Gastrocnemius medialis (tissue), 4 donors: Measurements from ENCODE around the gene PRSS21. TPM values are rescaled to one million over a fixed set of nuclear protein-coding genes. Genes with fewer than 3 reads are reported as not detected.

Experiments
- ATAC-seq, 2 donors: fragments of 150-250 bp; one replicate each; pipeline ENCODE4 v1.9.1; 2016
- DNase-seq, 2 donors: peaks; one replicate each; pipeline ENCODE4 v3.0.0-alpha.2; 2019
- H3K27ac ChIP-seq, 4 donors: fragments of 200-600 bp; sonication (generic); 1 replicate in 1 of 4; 2 replicates in 3 of 4; pipeline ENCODE4 v1.5.1; 2016 to 2018; ENCODE audit warnings: mild to moderate bottlenecking in 2 of 4, moderate library complexity in 1 of 4
- H3K27me3 ChIP-seq, 3 donors: fragments of 200-600 bp; sonication (generic) in 2 of 3; 1 replicate in 1 of 3; 2 replicates in 2 of 3; pipeline versions ENCODE4 v1.5.1 to v1.6.0; 2016 to 2019; ENCODE audit warnings: mild to moderate bottlenecking in 1 of 3, moderate library complexity in 1 of 3
- H3K36me3 ChIP-seq, 2 donors: fragments of 200-600 bp; sonication (generic) in 1 of 2; one replicate each; pipeline ENCODE4 v1.5.1; 2017 to 2018
- H3K4me1 ChIP-seq, 2 donors: fragments of 200-600 bp; sonication (generic) in 1 of 2; one replicate each; pipeline ENCODE4 v1.5.1; 2016 to 2017; ENCODE audit warnings: mild to moderate bottlenecking in 2 of 2
- H3K4me3 ChIP-seq, 4 donors: fragments of 200-600 bp; sonication (generic) in 3 of 4; 1 replicate in 1 of 4; 2 replicates in 3 of 4; pipeline ENCODE4 v1.5.1; 2016 to 2019; ENCODE audit warnings: mild to moderate bottlenecking in 2 of 4
- H3K9me3 ChIP-seq, 3 donors: fragments of 200-600 bp; sonication (generic) in 2 of 3; 1 replicate in 1 of 3; 2 replicates in 2 of 3; pipeline ENCODE4 v1.5.1; 2016 to 2019
- CTCF ChIP-seq, 5 experiments: fragments of 450-650 bp in 3 of 5; fragments of 200-600 bp in 2 of 5; sonication (generic) in 2 of 5; IDR thresholded peaks in 4 of 5; conservative IDR thresholded peaks in 1 of 5; 1 replicate in 4 of 5; 2 replicates in 1 of 5; pipeline ENCODE4 v1.5.1; 2016 to 2019; ENCODE audit warnings: antibody characterized with exemption in 5 of 5, mild to moderate bottlenecking in 3 of 5, moderate library complexity in 3 of 5
- POLR2A ChIP-seq, 2 donors: fragments of 450-650 bp; IDR thresholded peaks; one replicate each; pipeline ENCODE4 v1.6.1; 2017; ENCODE audit warnings: antibody characterized with exemption in 2 of 2, mild to moderate bottlenecking in 2 of 2, moderate library complexity in 2 of 2
- in situ Hi-C, 4 donors: fragments of 200-750 bp; cut with MboI; loops; one replicate each; pipeline versions ENCODE4 v1.15.0 to v1.8.0; 2017; ENCODE audit warnings: low sequenced_read_pairs in 4 of 4
- intact Hi-C: fragments of 100-400 bp; cut with DNase I; formaldehyde crosslinking; loops from one replicate; pipeline ENCODE4 v1.15.1; 2023; ENCODE audit warnings: low total_unique reads
- total RNA-seq, 4 donors: library from RNA; depleted of rRNA; stranded (reverse); fragments of >200 nt; gene quantifications; one replicate each; pipeline versions ENCODE4 v1.1.0 to v1.2.3, GENCODE V29; 2016

Gene PRSS21
- total RNA-seq, 4 donors from 2014 or later = not detected

- TF ChIP-seq CTCF (IDR thresholded peaks at IDR 0.05 in 4 of 5, conservative IDR thresholded peaks at IDR 0.05 in 1 of 5) = no peak
- no peak for TF ChIP-seq POLR2A (IDR thresholded peaks at IDR 0.05)
- Histone ChIP-seq H3K4me1 (no peaks in the 10 kb centered on the region), H3K36me3 (no peaks in the 10 kb centered on the region), H3K9me3 (no peaks in the 10 kb centered on the region), H3K4me3 (no peak overlapping the region), H3K27me3 (peaks cover 49 to 60% (median 57%) of the 10 kb centered on the region in 3 donors), H3K27ac (no peak overlapping the region)
- no peak for DNase-seq
- intact Hi-C loops (no loop called here), in situ Hi-C loops (no loop called here)
- ATAC-seq = no peak
Observed at GRCh38 chr16:2854700-2855309, 37.8 kb downstream of the PRSS21 start.

- H3K27ac ChIP-seq = no peak overlapping the region
- DNase-seq (no peak), ATAC-seq (no peak)
- H3K4me3 ChIP-seq = no peak overlapping the region
- peaks cover 55 to 57% (median 55%) of the 10 kb centered on the region in 3 donors for H3K27me3 ChIP-seq
- no peak for TF ChIP-seq POLR2A (IDR thresholded peaks at IDR 0.05)
- TF ChIP-seq CTCF (IDR thresholded peaks at IDR 0.05 in 4 of 5, conservative IDR thresholded peaks at IDR 0.05 in 1 of 5) = no peak
- intact Hi-C loops (no loop called here), in situ Hi-C loops (no loop called here)
- H3K4me1 ChIP-seq = no peaks in the 10 kb centered on the region
- H3K9me3 ChIP-seq = no peaks in the 10 kb centered on the region
- no peaks in the 10 kb centered on the region for H3K36me3 ChIP-seq
Observed at GRCh38 chr16:2855536-2855935, 38.5 kb downstream of the PRSS21 start.

- in situ Hi-C loops = no loop called here
- no peak for DNase-seq
- ATAC-seq = no peak
Observed at GRCh38 chr16:2856061-2856670, 39.1 kb downstream of the PRSS21 start.

GRCh38 chr16:2856686-2857450 lies 39.8 kb downstream of the PRSS21 start:
- ATAC-seq (no peak), DNase-seq (no peak)
- intact Hi-C loops (no loop called here), in situ Hi-C loops (no loop called here)
- Histone ChIP-seq H3K27me3 (peaks cover 49 to 58% (median 54%) of the 10 kb centered on the region in 3 donors), H3K4me3 (no peak overlapping the region), H3K27ac (no peak overlapping the region), H3K36me3 (no peaks in the 10 kb centered on the region), H3K9me3 (no peaks in the 10 kb centered on the region), H3K4me1 (no peaks in the 10 kb centered on the region)
- no peak for TF ChIP-seq POLR2A (IDR thresholded peaks at IDR 0.05)
- TF ChIP-seq CTCF (IDR thresholded peaks at IDR 0.05 in 4 of 5, conservative IDR thresholded peaks at IDR 0.05 in 1 of 5) = no peak

More at GRCh38 chr16:2856061-2856670, 39.1 kb downstream of the PRSS21 start:
- no peak for TF ChIP-seq POLR2A (IDR thresholded peaks at IDR 0.05)
- no peak for TF ChIP-seq CTCF (IDR thresholded peaks at IDR 0.05 in 4 of 5, conservative IDR thresholded peaks at IDR 0.05 in 1 of 5)
- H3K9me3 ChIP-seq = no peaks in the 10 kb centered on the region
- intact Hi-C loops = no loop called here
- no peaks in the 10 kb centered on the region for H3K36me3 ChIP-seq
- peaks cover 53 to 58% (median 57%) of the 10 kb centered on the region in 3 donors for H3K27me3 ChIP-seq
- no peaks in the 10 kb centered on the region for H3K4me1 ChIP-seq
- H3K4me3 ChIP-seq = no peak overlapping the region
- no peak overlapping the region for H3K27ac ChIP-seq
